ENCODE measurements around the gene CALCOCO2.

GRCh38 chr17:48854774-48855476 is 24.1 kb downstream of the CALCOCO2 start:
- TF ChIP-seq, protein P1, sequence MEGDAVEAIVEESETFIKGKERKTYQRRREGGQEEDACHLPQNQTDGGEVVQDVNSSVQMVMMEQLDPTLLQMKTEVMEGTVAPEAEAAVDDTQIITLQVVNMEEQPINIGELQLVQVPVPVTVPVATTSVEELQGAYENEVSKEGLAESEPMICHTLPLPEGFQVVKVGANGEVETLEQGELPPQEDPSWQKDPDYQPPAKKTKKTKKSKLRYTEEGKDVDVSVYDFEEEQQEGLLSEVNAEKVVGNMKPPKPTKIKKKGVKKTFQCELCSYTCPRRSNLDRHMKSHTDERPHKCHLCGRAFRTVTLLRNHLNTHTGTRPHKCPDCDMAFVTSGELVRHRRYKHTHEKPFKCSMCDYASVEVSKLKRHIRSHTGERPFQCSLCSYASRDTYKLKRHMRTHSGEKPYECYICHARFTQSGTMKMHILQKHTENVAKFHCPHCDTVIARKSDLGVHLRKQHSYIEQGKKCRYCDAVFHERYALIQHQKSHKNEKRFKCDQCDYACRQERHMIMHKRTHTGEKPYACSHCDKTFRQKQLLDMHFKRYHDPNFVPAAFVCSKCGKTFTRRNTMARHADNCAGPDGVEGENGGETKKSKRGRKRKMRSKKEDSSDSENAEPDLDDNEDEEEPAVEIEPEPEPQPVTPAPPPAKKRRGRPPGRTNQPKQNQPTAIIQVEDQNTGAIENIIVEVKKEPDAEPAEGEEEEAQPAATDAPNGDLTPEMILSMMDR (IDR thresholded peaks at IDR 0.05; ENCODE audit: low read depth, low read length): no peak
- TF ChIP-seq EZH2phosphoT487 (IDR thresholded peaks at IDR 0.05; ENCODE audit: low read depth): no peak
